Globus pallidus (tissue), 1 donor: Measurements from ENCODE around the gene SEPTIN8.
A peak's percentile ranks its signal among the peaks of the same experiment; 100 is the strongest.

Experiments used
- DNase-seq: peaks from one replicate; pipeline ENCODE4 v3.0.0-alpha.2; 2015; ENCODE audit warnings: low spot score

SEPTIN8 gene

GRCh38 chr5:132782101-132782500 lies 5.1 kb upstream of the SEPTIN8 start:
- peak; percentile 67 for DNase-seq

GRCh38 chr5:132781029-132781428 lies 4.0 kb upstream of the SEPTIN8 start:
- no peak for DNase-seq

GRCh38 chr5:132780577-132780976 lies 3.5 kb upstream of the SEPTIN8 start:
- no peak for DNase-seq

GRCh38 chr5:132779961-132780360 lies 2.9 kb upstream of the SEPTIN8 start:
- peak; percentile 94 for DNase-seq

GRCh38 chr5:132778856-132779255 lies 1.8 kb upstream of the SEPTIN8 start:
- no peak for DNase-seq

- no peak for DNase-seq
Observed at GRCh38 chr5:132778129-132778528, 1.1 kb upstream of the SEPTIN8 start.

- no peak for DNase-seq
Observed at GRCh38 chr5:132776938-132777208, 166 bp downstream of the SEPTIN8 start.

- peak; percentile 86 for DNase-seq
Observed at GRCh38 chr5:132776131-132776937, 705 bp downstream of the SEPTIN8 start.

GRCh38 chr5:132775476-132775961 lies 1.5 kb downstream of the SEPTIN8 start:
- peak; percentile 52 for DNase-seq

- no peak for DNase-seq
Observed at GRCh38 chr5:132774896-132775295, 2.1 kb downstream of the SEPTIN8 start.

- no peak for DNase-seq
Observed at GRCh38 chr5:132774406-132774805, 2.6 kb downstream of the SEPTIN8 start.

GRCh38 chr5:132773601-132774355 lies 3.3 kb downstream of the SEPTIN8 start:
- peak; percentile 40 for DNase-seq

- peak; percentile 55 for DNase-seq
Observed at GRCh38 chr5:132773114-132773513, 3.9 kb downstream of the SEPTIN8 start.

- DNase-seq, result no peak
Observed at GRCh38 chr5:132772291-132773070, 4.6 kb downstream of the SEPTIN8 start.

- DNase-seq, result no peak
Observed at GRCh38 chr5:132771503-132771998, 5.5 kb downstream of the SEPTIN8 start.

- peak; percentile 71 for DNase-seq
Observed at GRCh38 chr5:132770476-132771159, 6.4 kb downstream of the SEPTIN8 start.

- DNase-seq, result no peak
Observed at GRCh38 chr5:132768485-132768868, 8.6 kb downstream of the SEPTIN8 start.

GRCh38 chr5:132767150-132767549 lies 9.9 kb downstream of the SEPTIN8 start:
- peak; percentile 50 for DNase-seq

GRCh38 chr5:132766806-132767055 lies 10.3 kb downstream of the SEPTIN8 start:
- DNase-seq, result no peak

- DNase-seq, result no peak
Observed at GRCh38 chr5:132766020-132766805, 10.8 kb downstream of the SEPTIN8 start.

- no peak for DNase-seq
Observed at GRCh38 chr5:132765311-132766019, 11.6 kb downstream of the SEPTIN8 start.
